Stomach (tissue), 4 donors: ENCODE measurements around the gene CSRP1.

ENCODE experiments used
- CTCF ChIP-seq, 7 experiments: fragments of 450-650 bp in 4 of 7; fragments of 200-600 bp in 3 of 7; sonication (generic) in 3 of 7; IDR thresholded peaks; one replicate each; pipeline ENCODE4 v1.5.1; 2016 to 2019; ENCODE audit warnings: antibody characterized with exemption in 7 of 7, control low read depth in 2 of 7, mild to moderate bottlenecking in 1 of 7
- POLR2A ChIP-seq, 4 donors: fragments of 450-650 bp; IDR thresholded peaks; one replicate each; pipeline ENCODE4 v1.6.1; 2016; ENCODE audit warnings: antibody characterized with exemption in 4 of 4, control low read depth in 2 of 4, mild to moderate bottlenecking in 1 of 4, moderate library complexity in 1 of 4
- POLR2AphosphoS5 ChIP-seq, 3 donors: sonication (generic); formaldehyde crosslinking; IDR thresholded peaks; one replicate each; pipeline ENCODE4 v1.6.1; 2016; ENCODE audit warnings: antibody characterized with exemption in 3 of 3

- TF ChIP-seq POLR2A (IDR thresholded peaks at IDR 0.05) (no peak), CTCF (IDR thresholded peaks at IDR 0.05) (no peak), POLR2AphosphoS5 (IDR thresholded peaks at IDR 0.05) (no peak)
Observed at GRCh38 chr1:201482755-201483154, 24.2 kb downstream of the CSRP1 start.
